GM12892 (cell line): ENCODE data around the gene CHST3.

Experiments
- POLR2A ChIP-seq: IDR thresholded peaks from 2 replicates; pipeline ENCODE4 v1.6.1; 2011; ENCODE audit warnings: low read depth, low read length, control low read depth
- POLR2AphosphoS5 ChIP-seq: IDR thresholded peaks from 2 replicates; pipeline ENCODE4 v1.6.1; 2011; ENCODE audit warnings: low read depth, low read length, control low read depth
- TAF1 ChIP-seq: IDR thresholded peaks from 2 replicates; pipeline ENCODE4 v1.6.1; 2011; ENCODE audit warnings: low read depth, mild to moderate bottlenecking, control low read depth, low read length, borderline replicate concordance

DNA sequence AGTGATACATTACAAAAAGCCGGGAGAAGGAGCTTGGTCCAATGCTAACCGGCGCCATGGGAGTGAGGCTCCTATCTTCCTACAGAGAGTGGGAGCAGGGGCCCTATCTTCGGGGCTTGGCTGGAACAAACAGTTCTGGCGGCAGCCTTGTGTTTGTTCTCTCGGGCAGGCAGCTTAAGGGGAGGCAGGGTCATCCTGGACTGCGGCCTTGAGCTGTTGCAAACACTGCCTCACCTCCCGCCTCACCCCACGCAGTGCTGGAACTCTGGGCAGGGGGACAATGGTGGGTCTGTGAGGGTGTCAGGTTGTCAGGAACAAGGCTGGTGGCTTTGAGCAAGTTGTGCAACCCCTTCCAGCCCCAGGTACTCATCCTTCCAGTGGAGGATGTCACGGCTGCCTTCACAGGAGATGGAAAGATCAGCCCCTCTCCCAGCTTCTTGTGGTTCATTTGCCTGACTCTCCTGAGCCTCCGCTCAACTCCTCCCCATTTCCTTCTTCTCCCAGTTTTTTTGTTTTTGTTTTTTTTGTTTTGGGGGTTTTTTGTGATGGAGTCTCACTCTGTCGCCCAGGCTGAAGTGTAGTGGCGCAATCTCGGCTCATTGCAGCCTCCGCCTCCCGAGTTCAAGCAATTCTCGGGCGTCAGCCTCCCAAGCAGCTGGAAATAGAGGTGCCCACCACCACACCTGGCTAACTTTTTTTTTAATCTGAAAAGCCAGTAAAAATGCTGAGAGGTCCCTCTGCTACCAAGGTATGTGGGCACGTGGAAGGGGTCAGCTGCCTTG, 66.8 kb downstream of the CHST3 start:
- TF ChIP-seq POLR2A (no peak), TAF1 (no peak), POLR2AphosphoS5 (no peak)
